GM18858 (cell line): ENCODE data around the gene TUBB2B.

Experiments
- ATAC-seq: cut with Tn5 transposase; IDR thresholded peaks from one replicate; pipeline ENCODE4 v1.9.1; 2021; ENCODE audit not compliant: unreplicated experiment

The TUBB2B gene

DNA sequence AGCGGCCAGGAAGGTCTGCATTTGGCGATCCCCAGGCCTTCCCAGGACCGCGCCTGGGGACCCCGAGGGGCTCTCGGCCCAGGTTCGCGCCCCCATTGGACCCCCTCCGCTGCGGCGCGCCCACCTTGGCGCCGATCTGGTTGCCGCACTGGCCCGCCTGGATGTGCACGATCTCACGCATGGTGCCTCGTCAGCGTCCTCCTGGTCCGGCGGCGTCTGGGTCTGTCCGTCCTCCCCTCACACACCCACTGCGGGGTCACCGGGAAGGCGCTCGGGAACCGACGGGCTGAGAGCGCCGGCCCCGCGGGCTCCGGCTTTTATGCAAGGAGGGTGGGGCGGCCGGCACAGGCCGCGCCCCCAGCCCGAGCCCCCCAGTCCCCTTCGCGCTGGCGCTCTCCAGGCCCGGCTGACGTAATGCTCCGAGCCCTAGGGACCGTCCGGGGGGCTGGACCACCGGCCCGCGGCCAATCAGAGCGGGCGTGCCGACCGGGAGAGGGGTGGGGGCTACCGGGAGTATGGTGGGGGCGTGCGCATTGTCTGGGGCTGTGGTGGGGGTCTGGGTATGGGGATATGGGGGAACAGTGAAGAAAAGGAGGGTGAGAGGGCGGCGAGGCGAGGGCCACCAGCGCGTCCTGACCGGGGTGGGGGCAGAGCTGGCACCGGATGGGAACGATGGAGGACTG, at the start of gene TUBB2B:
Gene TUBB2B, minus strand, starts transcription at position 291 of the 683 bp plus-strand sequence. Its CDS starts 110 bp downstream, at position 181.
- no peak for ATAC-seq

DNA sequence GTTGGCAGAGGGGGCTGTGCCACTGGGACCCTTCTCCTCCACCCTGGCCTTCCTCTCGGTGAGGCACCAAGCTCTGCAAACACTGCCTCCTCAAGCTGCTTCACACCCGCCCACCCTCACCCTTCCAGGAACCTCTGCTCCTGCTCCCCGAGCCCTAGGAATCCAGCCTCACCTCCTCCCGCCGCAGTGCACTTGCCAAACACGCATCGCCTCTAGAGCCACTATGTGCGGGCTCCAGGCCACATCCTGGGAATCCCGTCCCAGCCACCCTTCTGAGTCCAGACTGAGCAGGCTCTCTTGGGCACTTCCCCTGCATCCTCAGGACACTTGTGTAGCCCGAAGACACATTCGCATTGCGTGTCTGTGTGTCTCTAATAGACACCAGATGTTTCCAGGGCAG, 49.8 kb upstream of the TUBB2B start:
- no peak for ATAC-seq

- no peak for ATAC-seq
Measured at GRCh38 chr6:3276174-3277167, 49.0 kb upstream of the TUBB2B start.

GRCh38 chr6:3273707-3274521, 46.5 kb upstream of the TUBB2B start:
- no peak for ATAC-seq

GRCh38 chr6:3272911-3273547, 45.6 kb upstream of the TUBB2B start:
- ATAC-seq, result no peak

GRCh38 chr6:3271756-3272155, 44.3 kb upstream of the TUBB2B start:
- ATAC-seq, result no peak

- ATAC-seq, result no peak
Measured at GRCh38 chr6:3270258-3270657, 42.8 kb upstream of the TUBB2B start.

- no peak for ATAC-seq
Measured at GRCh38 chr6:3269281-3269975, 42.0 kb upstream of the TUBB2B start.

- ATAC-seq, result no peak
Measured at GRCh38 chr6:3268680-3269079, 41.2 kb upstream of the TUBB2B start.

- ATAC-seq, result no peak
Measured at GRCh38 chr6:3267162-3267561, 39.7 kb upstream of the TUBB2B start.

GRCh38 chr6:3266170-3266569, 38.7 kb upstream of the TUBB2B start:
- no peak for ATAC-seq

GRCh38 chr6:3265671-3266070, 38.2 kb upstream of the TUBB2B start:
- ATAC-seq, result no peak

- no peak for ATAC-seq
Measured at GRCh38 chr6:3264356-3264755, 36.9 kb upstream of the TUBB2B start.

DNA sequence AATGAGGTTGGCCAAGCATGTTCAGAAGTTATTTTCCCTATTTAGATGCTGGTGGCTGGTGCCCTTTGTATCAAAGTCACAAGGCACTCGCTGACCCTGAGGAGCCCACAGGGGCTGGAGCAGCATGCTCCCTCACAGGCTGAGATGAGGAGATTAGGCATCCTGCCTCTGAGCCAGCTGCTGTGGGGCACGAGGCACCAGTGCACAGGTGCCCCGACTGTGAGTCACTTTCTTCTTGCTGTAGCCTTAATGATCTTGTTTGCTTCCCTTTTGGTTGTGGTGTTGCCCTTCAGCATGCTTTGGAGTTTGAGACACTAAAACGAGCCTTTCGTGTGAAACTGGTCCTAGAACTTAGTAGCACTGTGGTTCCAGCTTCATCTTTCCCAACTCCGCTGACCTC, 35.6 kb upstream of the TUBB2B start:
- no peak for ATAC-seq

DNA sequence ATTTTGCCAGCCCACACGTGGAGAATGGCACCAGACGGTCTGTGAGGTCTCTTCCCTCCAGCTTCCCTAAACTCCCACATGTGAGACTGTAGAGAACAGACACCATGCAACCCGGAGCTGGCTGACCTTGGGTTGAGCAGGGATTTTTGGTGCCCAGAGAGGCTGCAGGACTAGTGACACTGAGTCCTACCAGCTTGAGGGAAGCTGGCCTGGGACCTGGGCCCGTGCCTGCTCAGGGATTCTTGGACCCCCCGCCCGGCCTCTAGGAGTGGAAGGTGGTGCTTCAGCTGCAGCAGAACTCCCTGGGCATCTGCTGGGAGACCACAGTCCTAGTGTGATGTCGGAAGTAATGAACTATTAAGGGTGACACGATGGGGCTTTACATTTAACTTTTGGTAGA, 34.5 kb upstream of the TUBB2B start:
- ATAC-seq, result no peak

GRCh38 chr6:3261518-3261820, 34.0 kb upstream of the TUBB2B start:
- ATAC-seq, result no peak

- ATAC-seq, result no peak
Measured at GRCh38 chr6:3260772-3261517, 33.5 kb upstream of the TUBB2B start.

- no peak for ATAC-seq
Measured at GRCh38 chr6:3260296-3260695, 32.8 kb upstream of the TUBB2B start.

GRCh38 chr6:3259491-3259958, 32.1 kb upstream of the TUBB2B start:
- peak; percentile 28 for ATAC-seq
